HG03460 (cell line): ENCODE results near the gene SFMBT2.
A peak's percentile ranks its signal among the peaks of the same experiment; 100 is the strongest.

Experiments used
- ATAC-seq: cut with Tn5 transposase; IDR thresholded peaks from one replicate; pipeline ENCODE4 v1.9.1; 2021; ENCODE audit not compliant: unreplicated experiment

Gene SFMBT2

DNA sequence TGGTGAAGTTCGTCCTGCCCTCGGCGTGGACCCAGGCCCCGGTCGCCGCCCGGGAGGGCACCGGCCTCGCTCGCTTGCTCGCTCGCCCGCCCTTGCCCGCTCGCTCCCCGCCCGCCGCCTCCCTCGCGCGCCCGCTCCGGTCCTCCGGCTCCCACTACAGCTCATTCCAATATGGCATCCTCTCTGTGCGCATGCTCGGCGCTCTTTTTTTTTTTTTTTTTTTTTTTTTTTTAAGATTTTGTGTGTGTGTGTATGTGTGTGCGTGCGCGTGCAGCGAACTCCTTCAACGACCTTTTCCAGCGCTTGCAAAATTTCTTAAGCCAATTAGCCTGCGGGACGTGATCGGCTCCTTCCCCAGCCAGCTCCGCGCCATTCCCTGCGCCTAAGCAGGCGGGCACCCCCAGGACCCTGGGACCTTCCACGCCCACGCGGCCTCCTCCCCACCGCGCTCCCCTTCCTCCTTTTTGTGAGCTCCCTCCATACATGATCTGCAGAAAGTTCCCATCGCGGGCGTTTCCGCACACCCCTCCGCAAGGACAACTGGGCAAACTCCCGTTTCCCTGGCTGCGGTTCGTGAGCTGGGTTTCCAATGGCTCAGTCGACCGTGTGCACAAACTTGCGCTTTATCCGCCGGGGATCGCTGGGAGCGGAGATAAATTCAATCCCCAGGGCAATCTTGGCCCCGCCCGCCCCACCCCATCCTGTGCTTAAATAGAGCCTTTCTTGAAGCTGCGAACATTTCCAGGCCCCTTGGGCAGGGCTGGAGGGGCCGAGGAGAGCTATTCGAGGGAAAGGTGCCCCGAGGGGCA is at the start of gene SFMBT2:
Gene SFMBT2 (minus strand): TSS at position 173 of the 809 bp plus-strand sequence. CDS start 29,136 bp downstream, outside the sequence.
- ATAC-seq, result peak; percentile 27

- no peak for ATAC-seq
These were observed 49.2 kb upstream of the SFMBT2 start for GRCh38 chr10:7460006-7460405.

- no peak for ATAC-seq
These were observed 47.7 kb upstream of the SFMBT2 start for GRCh38 chr10:7458556-7458955.

DNA sequence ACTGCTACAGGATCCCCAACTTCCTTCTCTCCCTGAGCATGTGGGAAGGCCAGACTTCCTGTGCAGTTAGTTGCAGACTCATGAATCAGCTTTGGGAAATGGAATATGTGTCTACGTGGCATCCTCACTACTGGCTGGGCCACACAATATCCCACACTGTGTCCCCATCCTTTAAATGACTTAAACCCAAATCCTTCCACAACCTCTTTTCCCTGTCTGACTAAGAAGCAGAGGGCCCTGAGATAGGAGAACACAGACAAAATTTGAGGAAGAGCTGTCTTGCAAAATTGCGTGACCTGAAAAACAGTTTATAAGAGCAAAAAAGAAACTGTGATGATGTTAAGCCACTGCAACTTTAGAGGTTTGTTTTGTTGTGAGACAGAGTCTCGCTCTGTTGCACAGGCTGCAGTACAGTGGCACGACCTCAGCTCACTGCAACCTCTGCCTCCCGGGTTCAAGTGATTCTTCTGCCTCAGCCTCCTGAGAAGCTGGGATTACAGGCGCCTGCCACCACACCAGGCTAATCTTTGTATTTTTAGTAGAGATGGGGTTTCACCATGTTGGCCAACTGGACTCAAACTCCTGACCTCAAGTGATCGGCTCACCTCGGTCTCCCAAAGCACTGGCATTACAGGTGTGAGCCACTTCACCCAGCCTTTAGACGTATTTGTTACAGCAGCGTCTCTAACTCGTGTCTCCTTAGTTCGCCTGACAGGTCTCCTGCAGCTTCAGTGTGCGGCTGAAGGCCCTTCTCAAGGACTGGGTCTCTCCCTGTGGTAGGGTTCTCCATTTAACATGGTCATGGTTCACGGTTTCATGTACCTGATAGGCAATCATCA is 46.9 kb upstream of the SFMBT2 start:
- ATAC-seq, result peak; percentile 88

DNA sequence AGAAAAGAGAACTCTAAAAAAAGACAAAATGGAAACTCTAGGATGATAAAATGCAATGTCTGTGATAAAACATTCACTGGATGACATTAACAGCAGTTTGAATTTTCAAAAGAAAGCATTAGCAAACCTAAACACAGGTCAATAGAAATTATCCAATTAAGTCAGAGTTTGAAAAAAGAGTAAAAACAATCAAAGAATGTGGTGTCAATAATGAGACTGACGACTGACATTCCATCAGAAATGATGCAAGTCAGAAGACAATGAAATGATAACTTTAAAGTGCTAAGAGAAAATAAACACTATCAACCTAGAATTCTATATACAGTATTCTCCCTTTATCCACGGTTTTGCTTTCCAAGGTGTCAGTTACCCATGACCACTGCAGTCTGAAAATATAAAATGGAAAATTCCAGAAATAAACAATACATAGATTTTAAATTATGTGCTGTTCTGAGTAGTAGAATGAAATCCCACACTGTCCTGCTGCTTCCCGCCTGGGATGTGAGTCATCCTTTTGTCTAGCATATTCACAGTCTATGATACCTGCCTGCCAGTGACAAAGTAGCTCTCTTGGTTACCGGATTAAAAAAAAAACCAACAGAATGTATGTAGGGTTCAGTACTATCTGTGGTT is 38.3 kb upstream of the SFMBT2 start:
- no peak for ATAC-seq

- peak; percentile 61 for ATAC-seq
These were observed 34.8 kb upstream of the SFMBT2 start for GRCh38 chr10:7445474-7446185.

DNA sequence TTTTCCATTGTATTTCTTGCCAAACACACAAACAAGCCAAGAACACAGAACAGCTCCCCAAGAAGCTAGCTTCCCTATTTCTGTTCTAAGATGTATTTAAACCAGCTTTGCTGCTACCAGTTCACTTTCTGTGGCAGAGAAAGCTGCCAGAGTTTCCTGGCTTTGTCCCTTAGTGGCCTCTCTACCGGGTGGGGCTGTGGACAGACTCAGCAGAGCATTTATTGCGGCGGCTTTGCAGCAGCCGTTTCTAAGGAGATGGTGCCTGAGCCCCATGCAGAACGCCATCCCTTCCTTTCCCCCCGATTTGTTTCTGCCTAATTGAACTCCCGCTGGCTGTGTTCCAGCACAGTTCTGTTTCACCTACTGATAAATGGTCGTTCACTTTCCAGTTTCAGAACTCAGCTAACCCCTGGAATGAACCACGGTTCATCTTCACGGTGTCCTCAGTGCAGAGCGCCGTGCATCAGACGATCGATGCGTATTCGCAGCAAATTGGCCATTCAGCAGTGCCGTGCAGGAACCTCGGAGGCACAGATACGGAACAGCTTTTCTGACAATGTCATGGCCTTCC is 33.8 kb upstream of the SFMBT2 start:
- ATAC-seq, result no peak

GRCh38 chr10:7443036-7443435 is 32.2 kb upstream of the SFMBT2 start:
- no peak for ATAC-seq

- ATAC-seq, result no peak
These were observed 30.7 kb upstream of the SFMBT2 start for GRCh38 chr10:7441403-7442147.

GRCh38 chr10:7439696-7440095 is 28.9 kb upstream of the SFMBT2 start:
- no peak for ATAC-seq

GRCh38 chr10:7438196-7438986 is 27.6 kb upstream of the SFMBT2 start:
- ATAC-seq, result no peak

- ATAC-seq, result no peak
These were observed 25.8 kb upstream of the SFMBT2 start for GRCh38 chr10:7436490-7437100.

DNA sequence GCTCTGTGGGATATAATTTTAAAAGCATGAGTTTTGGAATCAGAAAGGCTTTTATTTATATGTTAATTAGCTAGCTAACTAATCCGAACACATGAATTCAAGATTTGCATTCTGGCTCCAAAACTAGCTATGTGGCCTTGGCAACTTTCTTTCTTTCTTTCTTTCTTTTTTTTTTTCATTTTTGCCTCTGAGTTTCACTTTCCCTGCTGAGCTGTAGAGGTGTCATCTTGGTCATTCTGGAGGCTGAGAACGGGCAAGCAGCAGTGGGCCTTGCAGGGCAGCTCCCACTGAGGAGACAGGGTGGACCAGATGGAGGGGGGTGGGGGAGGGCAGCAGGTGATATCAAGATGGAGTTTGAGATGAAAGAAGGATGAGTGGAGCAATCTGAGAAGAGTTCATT is 24.8 kb upstream of the SFMBT2 start:
- ATAC-seq, result peak; percentile 67

DNA sequence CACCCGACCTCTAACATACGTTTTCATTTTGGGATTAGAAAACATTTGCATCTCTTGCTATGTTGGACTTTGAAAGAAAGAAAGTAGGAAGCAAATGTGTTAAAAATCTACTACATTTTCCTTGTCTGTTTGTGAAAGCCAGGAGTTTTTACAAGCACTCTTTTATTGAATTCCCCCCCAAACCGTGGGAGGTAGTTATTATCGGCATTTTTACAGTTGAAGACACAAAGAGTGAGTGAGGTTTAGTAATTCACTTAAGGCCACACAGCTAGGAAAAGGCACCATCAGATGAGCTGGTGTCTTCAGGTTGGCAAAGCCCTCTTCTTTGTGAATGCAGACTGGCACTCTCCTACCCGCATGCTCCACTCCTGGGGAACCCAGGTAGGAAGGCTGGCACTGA is 23.5 kb upstream of the SFMBT2 start:
- no peak for ATAC-seq

DNA sequence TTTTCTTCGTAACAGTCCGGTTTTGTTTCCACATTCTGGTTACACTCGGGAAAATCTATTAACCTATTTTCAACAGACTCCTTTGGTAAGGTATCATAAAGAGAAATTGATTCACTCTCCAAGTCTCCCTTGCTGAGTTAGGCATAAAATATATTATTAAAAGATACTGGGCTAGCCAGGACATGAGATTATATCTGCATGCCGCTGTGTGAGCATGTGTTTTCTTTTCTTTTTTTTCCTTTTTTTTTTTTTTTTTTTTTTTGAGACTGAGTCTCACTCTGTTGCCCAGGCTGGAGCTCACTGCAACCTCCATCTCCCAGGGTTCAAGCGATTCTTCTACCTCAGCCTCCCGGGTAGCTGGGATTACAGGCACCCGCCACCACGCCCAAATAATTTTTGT is 23.0 kb upstream of the SFMBT2 start:
- ATAC-seq, result no peak

DNA sequence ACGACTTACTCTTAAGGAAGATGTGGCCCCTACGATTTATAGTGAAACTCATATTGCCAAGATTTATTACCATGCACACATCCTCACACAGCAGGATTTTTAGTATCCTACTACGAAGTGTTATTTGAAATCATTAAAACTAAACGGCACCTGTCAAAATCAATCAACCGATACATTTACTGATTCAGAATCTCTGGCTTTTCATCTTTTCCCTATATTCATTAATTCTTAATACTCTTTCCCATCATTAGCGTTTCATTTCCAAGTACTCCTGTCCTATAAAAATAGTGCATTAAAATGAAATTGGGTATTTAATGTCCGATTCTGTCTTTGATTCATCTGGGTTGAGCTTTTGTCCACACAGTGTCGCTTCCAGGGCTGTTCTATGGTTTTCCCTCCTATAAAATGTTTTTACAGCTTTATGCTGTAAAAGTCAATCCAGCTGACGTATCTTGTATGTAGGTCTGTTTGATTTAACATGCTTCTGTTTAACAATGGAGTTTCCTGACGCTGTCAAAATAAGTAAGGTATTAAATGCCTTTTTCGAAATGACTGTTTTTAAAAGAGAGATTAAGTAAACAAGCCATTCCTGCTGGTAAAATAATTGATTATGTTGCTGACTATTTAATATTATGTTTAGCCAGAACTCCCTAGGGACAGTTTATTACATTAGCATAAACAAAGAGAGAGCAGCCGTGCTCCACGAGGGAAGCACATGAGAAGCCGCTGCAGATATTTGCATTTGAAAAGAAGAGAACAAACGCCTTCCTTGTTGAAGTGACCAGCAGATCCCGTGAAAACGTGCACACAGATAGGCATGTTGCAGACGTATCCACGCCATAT is 22.3 kb upstream of the SFMBT2 start:
- ATAC-seq, result no peak

DNA sequence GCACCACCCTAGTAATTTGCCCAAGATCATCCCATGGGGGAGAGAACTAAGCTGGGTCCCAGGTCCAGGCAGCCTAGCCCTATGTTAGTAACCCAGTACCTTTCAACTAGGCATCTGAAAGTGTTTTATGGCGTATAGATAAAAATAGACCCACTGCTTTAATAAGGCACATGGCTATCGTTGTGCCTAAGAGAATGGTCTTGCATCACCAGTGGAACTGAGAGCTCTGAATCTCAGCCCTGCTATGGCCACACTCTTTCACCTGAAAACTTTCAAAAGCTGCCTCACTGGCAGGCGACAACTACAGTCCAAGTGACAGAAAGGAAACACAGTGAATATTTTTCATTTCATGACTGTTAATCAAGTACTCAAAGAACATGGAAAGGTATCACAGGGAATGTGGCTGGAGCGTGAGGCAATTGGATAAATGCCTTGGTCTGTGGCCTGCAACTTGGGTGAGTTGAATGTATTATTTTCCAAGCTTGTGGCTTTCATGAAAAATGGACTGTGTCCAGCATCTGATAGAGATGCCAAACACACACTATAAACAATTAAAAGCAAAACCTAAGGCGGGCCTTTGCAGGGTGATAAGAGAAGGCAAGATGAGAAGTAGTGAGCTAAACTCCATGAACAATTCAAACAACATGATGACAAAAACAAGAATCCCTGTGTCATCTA is 18.0 kb upstream of the SFMBT2 start:
- ATAC-seq, result no peak
